Stomach (tissue), 4 donors: ENCODE results near the gene GNG14.

Experiments used
- EP300 ChIP-seq: sonication (generic); formaldehyde crosslinking; IDR thresholded peaks from one replicate; pipeline ENCODE4 v1.6.1; 2017; ENCODE audit warnings: antibody characterized with exemption
- POLR2A ChIP-seq, 4 donors: fragments of 450-650 bp; IDR thresholded peaks; one replicate each; pipeline ENCODE4 v1.6.1; 2016; ENCODE audit warnings: antibody characterized with exemption in 4 of 4, control low read depth in 2 of 4, mild to moderate bottlenecking in 1 of 4, moderate library complexity in 1 of 4
- POLR2AphosphoS5 ChIP-seq, 3 donors: sonication (generic); formaldehyde crosslinking; IDR thresholded peaks; one replicate each; pipeline ENCODE4 v1.6.1; 2016; ENCODE audit warnings: antibody characterized with exemption in 3 of 3
- TF ChIP-seq, protein P1 (sequence below), 7 experiments: fragments of 450-650 bp in 4 of 7; fragments of 200-600 bp in 3 of 7; sonication (generic) in 3 of 7; IDR thresholded peaks; one replicate each; pipeline ENCODE4 v1.5.1; 2016 to 2019; ENCODE audit warnings: antibody characterized with exemption in 7 of 7, control low read depth in 2 of 7, mild to moderate bottlenecking in 1 of 7

DNA sequence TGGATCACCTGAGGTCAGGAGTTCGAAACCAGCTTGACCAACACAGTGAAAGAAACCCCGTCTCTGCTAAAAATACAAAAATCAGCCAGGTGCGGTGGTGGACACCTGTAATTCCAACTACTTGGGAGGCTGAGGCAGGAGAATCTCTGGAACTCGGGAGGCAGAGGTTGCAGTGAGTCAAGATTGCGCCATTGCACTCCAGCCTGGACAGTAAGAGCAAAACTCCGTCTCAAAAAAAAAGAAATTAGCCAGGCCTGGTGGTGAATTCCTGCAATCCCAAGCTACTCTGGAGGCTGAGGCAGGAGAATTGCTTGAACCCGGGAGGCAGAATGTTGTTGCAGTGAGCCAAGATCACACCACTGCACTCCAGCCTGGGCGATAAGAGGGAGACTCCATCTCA is 20.8 kb downstream of the GNG14 start:
- TF ChIP-seq, protein P1, sequence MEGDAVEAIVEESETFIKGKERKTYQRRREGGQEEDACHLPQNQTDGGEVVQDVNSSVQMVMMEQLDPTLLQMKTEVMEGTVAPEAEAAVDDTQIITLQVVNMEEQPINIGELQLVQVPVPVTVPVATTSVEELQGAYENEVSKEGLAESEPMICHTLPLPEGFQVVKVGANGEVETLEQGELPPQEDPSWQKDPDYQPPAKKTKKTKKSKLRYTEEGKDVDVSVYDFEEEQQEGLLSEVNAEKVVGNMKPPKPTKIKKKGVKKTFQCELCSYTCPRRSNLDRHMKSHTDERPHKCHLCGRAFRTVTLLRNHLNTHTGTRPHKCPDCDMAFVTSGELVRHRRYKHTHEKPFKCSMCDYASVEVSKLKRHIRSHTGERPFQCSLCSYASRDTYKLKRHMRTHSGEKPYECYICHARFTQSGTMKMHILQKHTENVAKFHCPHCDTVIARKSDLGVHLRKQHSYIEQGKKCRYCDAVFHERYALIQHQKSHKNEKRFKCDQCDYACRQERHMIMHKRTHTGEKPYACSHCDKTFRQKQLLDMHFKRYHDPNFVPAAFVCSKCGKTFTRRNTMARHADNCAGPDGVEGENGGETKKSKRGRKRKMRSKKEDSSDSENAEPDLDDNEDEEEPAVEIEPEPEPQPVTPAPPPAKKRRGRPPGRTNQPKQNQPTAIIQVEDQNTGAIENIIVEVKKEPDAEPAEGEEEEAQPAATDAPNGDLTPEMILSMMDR (IDR thresholded peaks at IDR 0.05), result no peak
- TF ChIP-seq POLR2A (IDR thresholded peaks at IDR 0.05) (no peak), POLR2AphosphoS5 (IDR thresholded peaks at IDR 0.05) (no peak), EP300 (no peak)
